GM18907 (cell line): ENCODE results near the gene GRID2.
"Not testable (repeated sequence)": the region's sequence is repeated elsewhere in the genome, so short reads cannot be mapped to it uniquely, and the experiment has no call there.

ENCODE experiments used
- ATAC-seq: cut with Tn5 transposase; IDR thresholded peaks from one replicate; pipeline ENCODE4 v1.9.1; 2021; ENCODE audit warnings: mild to moderate bottlenecking, moderate library complexity; ENCODE audit not compliant: unreplicated experiment

The GRID2 gene

GRCh38 chr4:92305148-92305877 is 1.5 kb downstream of the GRID2 start:
- no peak for ATAC-seq

DNA sequence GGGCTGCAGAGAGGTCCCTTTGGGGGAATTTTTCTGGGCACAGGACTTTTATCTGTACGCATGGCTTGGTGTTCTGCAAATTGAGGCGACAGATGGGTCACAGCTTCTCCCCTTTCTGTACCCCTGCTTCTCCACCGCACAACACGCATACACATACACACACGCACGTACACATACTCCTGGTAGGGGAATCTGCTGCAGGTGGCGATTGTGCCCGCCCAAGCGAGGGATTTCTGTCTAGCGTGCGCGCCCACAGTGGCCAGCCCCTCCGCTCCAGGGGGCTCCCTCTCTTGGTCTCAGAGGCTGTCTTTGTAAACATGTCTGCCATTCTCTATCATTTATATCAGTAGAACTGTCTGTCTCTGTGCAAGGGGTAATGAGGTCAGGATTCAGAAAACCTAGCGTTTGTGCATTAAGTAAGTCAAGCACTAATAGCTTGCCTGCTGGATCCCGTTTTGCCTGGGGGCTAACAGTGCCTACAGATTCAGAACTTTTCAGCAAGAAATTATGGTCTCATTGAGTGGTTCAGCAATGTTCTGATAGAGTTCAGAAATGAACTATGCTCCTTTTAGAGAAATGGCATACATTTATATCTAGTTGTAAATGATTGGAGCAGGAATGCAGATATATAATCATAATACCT is 2.2 kb downstream of the GRID2 start:
- ATAC-seq, result no peak

DNA sequence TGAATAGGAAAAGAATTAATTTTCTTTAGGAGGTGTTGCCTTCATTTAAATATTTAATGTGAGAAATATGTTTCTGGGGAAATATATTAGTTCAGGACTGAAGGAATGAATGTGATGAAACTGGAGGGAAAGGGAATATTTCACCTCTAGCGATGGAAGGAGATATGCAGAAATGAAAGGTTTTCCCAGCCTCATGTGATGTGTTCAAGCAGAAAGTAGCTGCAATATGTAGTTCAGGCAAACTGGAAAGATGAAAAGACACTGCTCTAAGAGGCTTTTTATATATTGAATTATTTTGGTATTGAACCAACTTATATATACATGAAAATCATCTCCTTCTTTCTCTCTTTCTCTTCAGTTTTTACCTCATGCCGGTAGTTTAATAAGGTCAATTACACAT is 3.4 kb downstream of the GRID2 start:
- no peak for ATAC-seq

GRCh38 chr4:92307866-92308265 is 4.1 kb downstream of the GRID2 start:
- no peak for ATAC-seq

- no peak for ATAC-seq
Observed at GRCh38 chr4:92317047-92317446, 13.3 kb downstream of the GRID2 start.

GRCh38 chr4:92328095-92328494 is 24.3 kb downstream of the GRID2 start:
- no peak for ATAC-seq

DNA sequence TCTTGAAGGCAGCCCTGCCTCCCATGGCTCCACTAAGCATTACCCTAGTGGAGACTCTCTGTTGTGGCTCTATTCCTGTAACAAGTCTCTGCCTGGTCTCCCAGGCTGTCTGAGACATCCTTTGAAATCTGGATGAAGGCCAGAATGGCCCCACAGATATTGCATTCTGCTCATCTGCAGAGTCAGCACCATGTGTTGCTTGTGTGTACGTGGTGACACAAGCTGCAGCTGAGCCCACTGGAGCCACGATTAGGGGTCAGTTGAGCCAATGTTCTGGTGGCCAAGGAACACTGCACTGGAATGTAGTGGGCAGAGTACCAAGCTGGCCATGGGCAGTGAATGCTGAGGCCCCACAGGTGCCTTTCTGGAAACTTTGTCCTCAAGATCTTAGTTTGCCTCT is 29.2 kb downstream of the GRID2 start:
- no peak for ATAC-seq

- ATAC-seq, result no peak
Observed at GRCh38 chr4:92334716-92335350, 31.1 kb downstream of the GRID2 start.

DNA sequence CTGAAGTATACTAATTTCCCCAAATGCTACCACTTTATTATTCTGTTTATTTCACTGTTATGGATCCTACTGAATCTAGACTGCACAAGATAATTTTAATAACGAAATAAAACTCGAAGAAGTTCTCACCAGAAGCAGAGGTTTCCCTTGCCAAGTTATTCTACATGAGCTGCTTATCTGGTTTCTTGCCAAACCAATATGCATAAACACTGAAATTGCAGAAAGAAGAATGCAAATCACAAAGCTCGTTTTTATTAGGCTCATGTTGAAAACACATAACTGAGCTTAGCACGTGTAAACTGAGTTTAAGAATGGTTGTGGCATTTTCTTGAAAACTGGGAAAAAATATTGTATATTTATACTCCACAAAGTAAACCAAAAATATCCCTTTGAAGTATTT is 35.9 kb downstream of the GRID2 start:
- no peak for ATAC-seq

- no peak for ATAC-seq
Observed at GRCh38 chr4:92344216-92344615, 40.5 kb downstream of the GRID2 start.

- no peak for ATAC-seq
Observed at GRCh38 chr4:92346289-92346688, 42.5 kb downstream of the GRID2 start.

- ATAC-seq, result no peak
Observed at GRCh38 chr4:92357966-92358365, 54.2 kb downstream of the GRID2 start.

- no peak for ATAC-seq
Observed at GRCh38 chr4:92359491-92359890, 55.7 kb downstream of the GRID2 start.

- no peak for ATAC-seq
Observed at GRCh38 chr4:92362028-92362427, 58.3 kb downstream of the GRID2 start.

DNA sequence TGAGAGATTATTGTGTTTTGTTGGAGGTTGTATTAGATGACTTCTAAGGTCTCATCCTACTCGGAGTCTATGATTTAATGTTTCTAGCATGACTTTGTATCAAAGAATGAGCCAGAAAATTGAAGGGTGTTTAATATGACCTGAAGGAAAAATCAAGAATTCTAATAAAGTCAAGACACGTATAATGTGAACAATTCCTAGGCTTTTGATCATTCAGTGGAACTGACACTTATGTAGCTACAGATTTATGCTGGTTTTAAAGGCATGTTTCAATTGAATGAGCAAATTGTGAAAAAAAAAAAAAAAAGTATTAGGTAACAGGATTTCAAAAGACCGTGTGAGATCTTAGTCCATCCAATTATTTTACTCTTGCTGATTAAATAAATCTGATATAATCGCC is 64.9 kb downstream of the GRID2 start:
- no peak for ATAC-seq

GRCh38 chr4:92381616-92382015 is 77.8 kb downstream of the GRID2 start:
- ATAC-seq, result no peak

DNA sequence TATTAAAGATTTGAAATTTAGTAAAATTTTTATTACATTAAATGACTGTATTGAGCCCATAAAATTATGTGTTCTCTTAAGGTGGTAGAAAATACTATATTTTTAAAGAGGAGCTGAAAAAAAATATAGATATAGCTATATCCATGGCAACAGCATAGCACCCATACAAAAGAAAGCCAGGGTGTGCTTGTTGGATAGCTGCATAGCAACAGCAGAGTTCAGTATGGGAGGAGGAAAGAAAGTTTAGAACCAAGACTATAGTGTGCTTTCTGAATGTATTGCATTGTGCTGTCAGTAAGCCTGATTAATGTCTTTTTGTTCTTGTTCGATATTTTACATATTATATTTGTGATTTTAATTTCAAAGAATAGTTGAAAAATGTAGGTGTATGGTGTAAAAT is 78.4 kb downstream of the GRID2 start:
- no peak for ATAC-seq

GRCh38 chr4:92387459-92388069 is 83.8 kb downstream of the GRID2 start:
- ATAC-seq, result peak; percentile 92

- no peak for ATAC-seq
Observed at GRCh38 chr4:92399032-92399431, 95.3 kb downstream of the GRID2 start.

DNA sequence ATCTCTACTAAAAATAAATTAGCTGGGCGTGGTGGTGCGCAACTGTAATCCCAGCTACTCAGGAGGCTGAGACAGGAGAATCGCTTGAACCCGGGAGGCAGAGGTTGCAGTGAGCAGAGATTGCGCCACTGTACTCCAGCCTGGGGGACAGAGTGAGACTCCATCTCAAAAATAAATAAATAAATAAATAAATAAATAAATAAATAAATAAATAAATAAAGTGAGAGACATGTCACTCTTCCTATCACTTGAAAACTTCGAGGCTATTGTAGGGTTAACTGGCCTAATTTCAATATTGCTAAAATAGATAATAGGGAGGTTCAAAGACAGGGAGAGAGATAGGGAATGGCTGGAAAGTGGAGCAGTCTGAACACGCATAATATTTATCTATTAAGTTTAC is 99.8 kb downstream of the GRID2 start:
- not testable (repeated sequence) for ATAC-seq

- no peak for ATAC-seq
Observed at GRCh38 chr4:92406488-92406887, 102.7 kb downstream of the GRID2 start.

GRCh38 chr4:92421920-92422319 is 118.2 kb downstream of the GRID2 start:
- peak; percentile 83 for ATAC-seq
